ENCODE results near the gene MID1IP1. TPM values are rescaled to one million over a fixed set of nuclear protein-coding genes. Genes with fewer than 3 reads are reported as not detected.
A peak's percentile ranks its signal among the peaks of the same experiment; 100 is the strongest.

MID1IP1 gene
- total and polyA plus RNA-seq, 10 of the 15 experiments (the other 5 are each of a cell fraction or from before 2014, with no cell fraction given), result 0.21 to 62.2 (median 14.6) TPM

- H3K4me2 ChIP-seq (ENCODE audit: control insufficient read depth, insufficient read depth), result no peak overlapping the region
- peak; percentile 82 for ATAC-seq
- no peaks in the 10 kb centered on the region for H3K36me3 ChIP-seq (ENCODE audit: control insufficient read depth in 2 of 2, insufficient read depth in 2 of 2, low read length in 1 of 2)
- in situ Hi-C loops (cut with MboI), result no loop called here
- RAD21 ChIA-PET (ENCODE audit: unreplicated experiment), result interaction anchor here (1.5 kb wide), 1 partner anchor 394 kb away, joined by 3 read pairs; no protein-coding TSS in a partner anchor
- H2AFZ ChIP-seq (ENCODE audit: control insufficient read depth, low read depth, low read length), result no peak overlapping the region
- 23% methylated on average over 6 of the region's 6 CpGs for WGBS (ENCODE audit: insufficient coverage, insufficient replicate concordance, low lambda C conversion rate, missing lambda C conversion rate)
- POLR2A ChIA-PET, result no interaction called here
- TF ChIP-seq SMC3 (IDR thresholded peaks at IDR 0.05; ENCODE audit: borderline replicate concordance, low read length) (peak; percentile 62), FOXM1 (IDR thresholded peaks at IDR 0.05; ENCODE audit: low read depth, low read length) (no peak), CTCF (IDR thresholded peaks at IDR 0.05 in 2 of 3, conservative IDR thresholded peaks at IDR 0.05 in 1 of 3; ENCODE audit: control insufficient read depth in 2 of 3, extremely low read depth in 1 of 3, insufficient read depth in 1 of 3, low read depth in 3 of 3, low read length in 3 of 3) (peak; percentile 59 to 70 (median 65); a peak in 5 of 6 replicates), RAD21 (IDR thresholded peaks at IDR 0.05; ENCODE audit: insufficient read depth, low read depth, low read length) (peak; percentile 79)
- CTCF ChIA-PET, result interaction anchor here (0.6 to 2.0 kb wide), 16 partner anchors 9 to 398 kb away, joined by 3 to 7 read pairs (median 4); no protein-coding TSS in a partner anchor
- H3K9me3 ChIP-seq (replicated peaks; ENCODE audit: control insufficient read depth, insufficient read depth, low read length), result no peaks in the 10 kb centered on the region; the same call in 2 of the 3 replicates
- H3K4me3 ChIP-seq, result no peak overlapping the region
- H3K27ac ChIP-seq (ENCODE audit: control insufficient read depth, insufficient read depth), result no peak overlapping the region
- H3K4me1 ChIP-seq (ENCODE audit: control insufficient read depth, insufficient read depth, low read length), result no peaks in the 10 kb centered on the region
- H3K79me2 ChIP-seq (ENCODE audit: control insufficient read depth, insufficient read depth, low read length), result no peaks in the 10 kb centered on the region
- DNase-seq (ENCODE audit: low read depth, low spot score), result peak; percentile 31
- BruUV-seq (replicated peaks), result no TSS peak
- no peak overlapping the region for H3K9ac ChIP-seq (ENCODE audit: control insufficient read depth, insufficient read depth, low read length)
- intact Hi-C loops (cut with micrococcal nuclease; ENCODE audit: unreplicated experiment), result loop anchor here (2.0 to 5.0 kb wide), 3 partner anchors 233 to 489 kb away; no protein-coding TSS in a partner anchor
- H4K20me1 ChIP-seq (ENCODE audit: control insufficient read depth, insufficient read depth), result no peaks in the 10 kb centered on the region
- no peaks in the 10 kb centered on the region for H3K27me3 ChIP-seq (replicated peaks in 1 of 2; ENCODE audit: control insufficient read depth in 2 of 2, insufficient read depth in 2 of 2, low read length in 1 of 2)
- SMC1A ChIA-PET (ENCODE audit: uncharacterized antibody, unreplicated experiment), result interaction anchor here (0.6 to 1.9 kb wide), 9 partner anchors 9 to 416 kb away, joined by 3 to 6 read pairs (median 4); no protein-coding TSS in a partner anchor
- FAIRE-seq, result peak; percentile 88
Measured at GRCh38 chrX:38754102-38754790, 47.0 kb upstream of the MID1IP1 start.
